ENCODE results near the gene ACACB. TPM values are rescaled to one million over a fixed set of nuclear protein-coding genes. Genes with fewer than 3 reads are reported as not detected.

Gene ACACB
- total RNA-seq, 2 donors from 2014 or later = 37.5 to 51.3 TPM

- Histone ChIP-seq H3K4me1 (ENCODE audit: control insufficient read depth in 1 of 2, low read depth in 2 of 2) (no peaks in the 10 kb centered on the region), H3K27me3 (replicated peaks; ENCODE audit: insufficient read depth) (no peaks in the 10 kb centered on the region), H3K36me3 (peaks cover 41% of the 10 kb centered on the region), H3K27ac (no peak overlapping the region), H3K4me3 (no peak overlapping the region), H3K9me3 (no peaks in the 10 kb centered on the region)
- DNase-seq (ENCODE audit: low spot score) (no peak), ATAC-seq (ENCODE audit: insufficient number of reproducible peaks, low FRiP score, low read depth) (no peak)
- no peak for TF ChIP-seq CTCF (IDR thresholded peaks at IDR 0.05)
Observed at GRCh38 chr12:109230193-109230592, 113.8 kb downstream of the ACACB start.

- H3K4me3 ChIP-seq = no peak overlapping the region
- H3K9me3 ChIP-seq = no peaks in the 10 kb centered on the region
- H3K27me3 ChIP-seq (replicated peaks; ENCODE audit: insufficient read depth) = no peaks in the 10 kb centered on the region
- ATAC-seq (ENCODE audit: insufficient number of reproducible peaks, low FRiP score, low read depth) = no peak
- no peaks in the 10 kb centered on the region for H3K4me1 ChIP-seq (ENCODE audit: control insufficient read depth in 1 of 2, low read depth in 2 of 2)
- no peak for DNase-seq (ENCODE audit: low spot score)
- no peak for TF ChIP-seq CTCF (IDR thresholded peaks at IDR 0.05)
- H3K36me3 ChIP-seq = peaks cover 54% of the 10 kb centered on the region
- no peak overlapping the region for H3K27ac ChIP-seq
Observed at GRCh38 chr12:109232731-109233130, 116.3 kb downstream of the ACACB start.

- Histone ChIP-seq H3K27me3 (replicated peaks; ENCODE audit: insufficient read depth) (no peaks in the 10 kb centered on the region), H3K4me1 (ENCODE audit: control insufficient read depth in 1 of 2, low read depth in 2 of 2) (no peaks in the 10 kb centered on the region), H3K36me3 (peaks cover 54% of the 10 kb centered on the region), H3K9me3 (no peaks in the 10 kb centered on the region), H3K4me3 (no peak overlapping the region), H3K27ac (no peak overlapping the region)
- no peak for ATAC-seq (ENCODE audit: insufficient number of reproducible peaks, low FRiP score, low read depth)
- DNase-seq (ENCODE audit: low spot score) = no peak
- TF ChIP-seq CTCF (IDR thresholded peaks at IDR 0.05) = no peak
Observed at GRCh38 chr12:109234012-109234411, 117.6 kb downstream of the ACACB start.

GRCh38 chr12:109236257-109236656 is 119.9 kb downstream of the ACACB start:
- TF ChIP-seq CTCF (IDR thresholded peaks at IDR 0.05) = no peak
- Histone ChIP-seq H3K27me3 (replicated peaks; ENCODE audit: insufficient read depth) (no peaks in the 10 kb centered on the region), H3K9me3 (no peaks in the 10 kb centered on the region), H3K27ac (no peak overlapping the region), H3K36me3 (peaks cover 57% of the 10 kb centered on the region), H3K4me1 (ENCODE audit: control insufficient read depth in 1 of 2, low read depth in 2 of 2) (no peaks in the 10 kb centered on the region), H3K4me3 (no peak overlapping the region)
- no peak for DNase-seq (ENCODE audit: low spot score)
- no peak for ATAC-seq (ENCODE audit: insufficient number of reproducible peaks, low FRiP score, low read depth)

GRCh38 chr12:109239179-109239578 is 122.8 kb downstream of the ACACB start:
- Histone ChIP-seq H3K4me3 (no peak overlapping the region), H3K36me3 (peaks cover 60% of the 10 kb centered on the region), H3K4me1 (ENCODE audit: control insufficient read depth in 1 of 2, low read depth in 2 of 2) (no peaks in the 10 kb centered on the region), H3K9me3 (no peaks in the 10 kb centered on the region), H3K27me3 (replicated peaks; ENCODE audit: insufficient read depth) (no peaks in the 10 kb centered on the region), H3K27ac (no peak overlapping the region)
- ATAC-seq (ENCODE audit: insufficient number of reproducible peaks, low FRiP score, low read depth) (no peak), DNase-seq (ENCODE audit: low spot score) (no peak)
- TF ChIP-seq CTCF (IDR thresholded peaks at IDR 0.05) = no peak
